Measurements from ENCODE around the gene ACTL8. TPM values are rescaled to one million over a fixed set of nuclear protein-coding genes. Genes with fewer than 3 reads are reported as not detected.

ACTL8 gene
- total RNA-seq, 1 donor from 2014 or later = 0.26 TPM

- TF ChIP-seq CTCF (IDR thresholded peaks at IDR 0.05; ENCODE audit: unreplicated experiment) = no peak
- H3K27ac Mint-ChIP-seq (ENCODE audit: unreplicated experiment) = no peak overlapping the region
- peaks cover 1% of the 10 kb centered on the region for H3K27me3 Mint-ChIP-seq (ENCODE audit: unreplicated experiment)
- DNase-seq (ENCODE audit: low spot score) = no peak
- no peaks in the 10 kb centered on the region for H3K4me1 Mint-ChIP-seq (ENCODE audit: unreplicated experiment)
- no peak overlapping the region for H3K4me3 Mint-ChIP-seq (ENCODE audit: unreplicated experiment)
- no peaks in the 10 kb centered on the region for H3K9me3 Mint-ChIP-seq (ENCODE audit: unreplicated experiment)
- H3K36me3 Mint-ChIP-seq (ENCODE audit: low read depth, unreplicated experiment) = no peaks in the 10 kb centered on the region
Observed at GRCh38 chr1:17844185-17844826, 89.2 kb downstream of the ACTL8 start.

GRCh38 chr1:17845583-17845982 lies 90.5 kb downstream of the ACTL8 start:
- Mint-ChIP-seq H3K9me3 (ENCODE audit: unreplicated experiment) (no peaks in the 10 kb centered on the region), H3K36me3 (ENCODE audit: low read depth, unreplicated experiment) (no peaks in the 10 kb centered on the region), H3K27ac (ENCODE audit: unreplicated experiment) (no peak overlapping the region), H3K4me1 (ENCODE audit: unreplicated experiment) (no peaks in the 10 kb centered on the region), H3K4me3 (ENCODE audit: unreplicated experiment) (no peak overlapping the region), H3K27me3 (ENCODE audit: unreplicated experiment) (peaks cover 1% of the 10 kb centered on the region)
- TF ChIP-seq CTCF (IDR thresholded peaks at IDR 0.05; ENCODE audit: unreplicated experiment) = no peak
- DNase-seq (ENCODE audit: low spot score) = no peak

GRCh38 chr1:17846341-17846740 lies 91.2 kb downstream of the ACTL8 start:
- peaks cover 1% of the 10 kb centered on the region for H3K27me3 Mint-ChIP-seq (ENCODE audit: unreplicated experiment)

GRCh38 chr1:17847111-17847510 lies 92.0 kb downstream of the ACTL8 start:
- no peak for DNase-seq (ENCODE audit: low spot score)
- Mint-ChIP-seq H3K27me3 (ENCODE audit: unreplicated experiment) (peaks cover 1% of the 10 kb centered on the region), H3K36me3 (ENCODE audit: low read depth, unreplicated experiment) (no peaks in the 10 kb centered on the region), H3K27ac (ENCODE audit: unreplicated experiment) (no peak overlapping the region), H3K9me3 (ENCODE audit: unreplicated experiment) (no peaks in the 10 kb centered on the region), H3K4me1 (ENCODE audit: unreplicated experiment) (no peaks in the 10 kb centered on the region), H3K4me3 (ENCODE audit: unreplicated experiment) (no peak overlapping the region)
- TF ChIP-seq CTCF (IDR thresholded peaks at IDR 0.05; ENCODE audit: unreplicated experiment) = no peak

More at GRCh38 chr1:17846341-17846740, 91.2 kb downstream of the ACTL8 start:
- H3K4me3 Mint-ChIP-seq (ENCODE audit: unreplicated experiment) = no peak overlapping the region
- no peak for DNase-seq (ENCODE audit: low spot score)
- H3K27ac Mint-ChIP-seq (ENCODE audit: unreplicated experiment) = no peak overlapping the region
- no peaks in the 10 kb centered on the region for H3K36me3 Mint-ChIP-seq (ENCODE audit: low read depth, unreplicated experiment)
- TF ChIP-seq CTCF (IDR thresholded peaks at IDR 0.05; ENCODE audit: unreplicated experiment) = no peak
- H3K4me1 Mint-ChIP-seq (ENCODE audit: unreplicated experiment) = no peaks in the 10 kb centered on the region
- no peaks in the 10 kb centered on the region for H3K9me3 Mint-ChIP-seq (ENCODE audit: unreplicated experiment)

GRCh38 chr1:17849216-17849615 lies 94.1 kb downstream of the ACTL8 start:
- DNase-seq (ENCODE audit: low spot score) = no peak
- Mint-ChIP-seq H3K27me3 (ENCODE audit: unreplicated experiment) (peaks cover 1% of the 10 kb centered on the region), H3K9me3 (ENCODE audit: unreplicated experiment) (no peaks in the 10 kb centered on the region), H3K36me3 (ENCODE audit: low read depth, unreplicated experiment) (no peaks in the 10 kb centered on the region), H3K4me3 (ENCODE audit: unreplicated experiment) (no peak overlapping the region), H3K4me1 (ENCODE audit: unreplicated experiment) (no peaks in the 10 kb centered on the region), H3K27ac (ENCODE audit: unreplicated experiment) (no peak overlapping the region)
- TF ChIP-seq CTCF (IDR thresholded peaks at IDR 0.05; ENCODE audit: unreplicated experiment) = no peak
